Stimulated activated CD8-positive, alpha-beta memory T cell treated with anti-CD3 and anti-CD28 coated beads, Interleukin-12 subunit alpha, Interleukin-12 subunit beta, amount 100 ng/mL, for 1 hour (primary cell): ENCODE measurements around the gene TMEM123.

Source experiments
- DNase-seq: peaks from one replicate; pipeline ENCODE4 v3.0.0-alpha.2; 2020; ENCODE audit warnings: low read depth

Gene TMEM123

GRCh38 chr11:102359372-102359771 lies 93.2 kb downstream of the TMEM123 start:
- no peak for DNase-seq

DNA sequence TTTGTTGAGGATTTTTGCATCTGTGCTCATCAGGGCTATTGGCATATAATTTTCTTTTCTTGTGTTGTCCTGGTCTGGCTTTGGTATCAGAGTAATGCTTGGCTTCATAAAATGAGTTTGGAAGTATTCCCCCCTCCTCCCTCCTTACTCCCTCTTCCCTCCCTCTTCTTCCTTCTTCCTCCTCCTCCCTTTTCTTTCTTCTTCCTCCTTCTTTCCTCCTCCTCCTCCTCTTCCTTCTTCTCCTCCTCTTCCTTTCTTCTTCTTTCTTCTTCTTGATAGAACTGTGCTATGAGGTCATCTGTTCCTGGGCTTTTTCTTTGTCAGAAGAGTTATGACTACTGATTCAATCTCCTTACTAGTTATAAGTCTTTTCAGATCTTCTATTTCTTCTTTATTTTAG lies 95.4 kb downstream of the TMEM123 start:
- no peak for DNase-seq

GRCh38 chr11:102347462-102348370 lies 104.8 kb downstream of the TMEM123 start:
- DNase-seq: no peak

- peak; percentile 92 for DNase-seq
Observed at GRCh38 chr11:102346748-102347461, 105.7 kb downstream of the TMEM123 start, which contains the start of gene BIRC2. BIRC2 (plus strand) TSS chr11:102347214; CDS start chr11:102349855, 2,641 bp downstream.

DNA sequence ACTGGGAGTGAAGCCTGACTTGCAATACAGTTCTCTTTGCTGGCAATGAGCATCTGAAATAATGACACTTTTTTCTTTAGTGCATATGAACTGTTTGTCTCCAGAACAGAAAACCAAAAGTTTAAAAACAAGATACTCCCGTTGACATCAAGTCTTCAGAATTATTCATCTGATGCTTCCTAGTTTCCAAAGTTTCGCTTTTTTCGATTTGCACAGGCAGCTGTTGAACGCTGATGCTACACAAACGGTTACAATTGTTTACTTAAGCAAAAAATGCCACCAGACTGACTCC lies 106.2 kb downstream of the TMEM123 start:
- no peak for DNase-seq
